HL-60 (cell line): ENCODE results near the gene ZNF593.

Experiments
- DNase-seq, 2 experiments: peaks; one replicate each; pipeline ENCODE4 v3.0.0-alpha.2; 2010 to 2020; ENCODE audit warnings: low read depth in 1 of 2, low spot score in 1 of 2
- H3K27ac ChIP-seq: fragments of 250-450 bp; sonication (Bioruptor Pico); replicated peaks from 2 replicates; pipeline ENCODE4 v1.5.1; 2020; ENCODE audit warnings: mild to moderate bottlenecking, moderate library complexity
- H3K27me3 ChIP-seq: fragments of 250-450 bp; sonication (Bioruptor Pico); 2 replicates; pipeline ENCODE4 v1.5.1; 2021; ENCODE audit warnings: mild to moderate bottlenecking, moderate library complexity; ENCODE audit not compliant: insufficient read depth, poor library complexity, severe bottlenecking
- H3K4me3 ChIP-seq: replicated peaks from 2 replicates; pipeline ENCODE4 v1.5.1; 2011; ENCODE audit warnings: mild to moderate bottlenecking, control low read depth, low read length; ENCODE audit not compliant: insufficient read depth
- CTCF ChIP-seq: IDR thresholded peaks from one replicate; pipeline ENCODE4 v1.5.1; 2011; ENCODE audit warnings: low read length, control low read depth, inconsistent platforms; ENCODE audit not compliant: insufficient read depth
- GABPA ChIP-seq: IDR thresholded peaks from 2 replicates; pipeline ENCODE4 v1.6.1; 2012; ENCODE audit warnings: low read depth
- POLR2AphosphoS5 ChIP-seq: IDR thresholded peaks from 2 replicates; pipeline ENCODE4 v1.6.1; 2012; ENCODE audit warnings: low read depth
- SPI1 ChIP-seq: IDR thresholded peaks from 2 replicates; pipeline ENCODE4 v1.6.1; 2012; ENCODE audit warnings: low read depth, mild to moderate bottlenecking, borderline replicate concordance
- TF ChIP-seq, protein P1 (sequence below): IDR thresholded peaks from 2 replicates; pipeline ENCODE4 v1.6.1; 2012; ENCODE audit warnings: low read depth; ENCODE audit not compliant: insufficient replicate concordance

ZNF593 gene

DNA sequence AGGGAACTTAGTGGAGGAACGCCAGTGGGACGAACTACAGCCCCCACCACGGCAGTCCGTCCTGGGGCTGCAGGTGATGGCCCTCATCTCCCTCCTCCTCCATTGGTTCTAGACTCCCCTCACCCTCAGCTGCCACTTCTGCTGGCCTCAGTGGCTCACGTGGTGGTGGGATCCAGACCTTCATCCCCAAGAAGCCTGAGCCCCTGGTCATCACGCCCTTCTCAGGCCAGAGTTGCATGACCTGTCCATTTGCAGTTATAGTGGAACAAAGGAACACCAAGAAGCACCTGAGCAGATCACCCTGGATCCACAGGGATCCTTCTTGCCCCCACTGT is 23.8 kb upstream of the ZNF593 start:
- TF ChIP-seq GABPA (no peak), SPI1 (no peak), CTCF (no peak), POLR2AphosphoS5 (no peak)
- TF ChIP-seq, protein P1, sequence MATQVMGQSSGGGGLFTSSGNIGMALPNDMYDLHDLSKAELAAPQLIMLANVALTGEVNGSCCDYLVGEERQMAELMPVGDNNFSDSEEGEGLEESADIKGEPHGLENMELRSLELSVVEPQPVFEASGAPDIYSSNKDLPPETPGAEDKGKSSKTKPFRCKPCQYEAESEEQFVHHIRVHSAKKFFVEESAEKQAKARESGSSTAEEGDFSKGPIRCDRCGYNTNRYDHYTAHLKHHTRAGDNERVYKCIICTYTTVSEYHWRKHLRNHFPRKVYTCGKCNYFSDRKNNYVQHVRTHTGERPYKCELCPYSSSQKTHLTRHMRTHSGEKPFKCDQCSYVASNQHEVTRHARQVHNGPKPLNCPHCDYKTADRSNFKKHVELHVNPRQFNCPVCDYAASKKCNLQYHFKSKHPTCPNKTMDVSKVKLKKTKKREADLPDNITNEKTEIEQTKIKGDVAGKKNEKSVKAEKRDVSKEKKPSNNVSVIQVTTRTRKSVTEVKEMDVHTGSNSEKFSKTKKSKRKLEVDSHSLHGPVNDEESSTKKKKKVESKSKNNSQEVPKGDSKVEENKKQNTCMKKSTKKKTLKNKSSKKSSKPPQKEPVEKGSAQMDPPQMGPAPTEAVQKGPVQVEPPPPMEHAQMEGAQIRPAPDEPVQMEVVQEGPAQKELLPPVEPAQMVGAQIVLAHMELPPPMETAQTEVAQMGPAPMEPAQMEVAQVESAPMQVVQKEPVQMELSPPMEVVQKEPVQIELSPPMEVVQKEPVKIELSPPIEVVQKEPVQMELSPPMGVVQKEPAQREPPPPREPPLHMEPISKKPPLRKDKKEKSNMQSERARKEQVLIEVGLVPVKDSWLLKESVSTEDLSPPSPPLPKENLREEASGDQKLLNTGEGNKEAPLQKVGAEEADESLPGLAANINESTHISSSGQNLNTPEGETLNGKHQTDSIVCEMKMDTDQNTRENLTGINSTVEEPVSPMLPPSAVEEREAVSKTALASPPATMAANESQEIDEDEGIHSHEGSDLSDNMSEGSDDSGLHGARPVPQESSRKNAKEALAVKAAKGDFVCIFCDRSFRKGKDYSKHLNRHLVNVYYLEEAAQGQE, result no peak
- no peaks in the 10 kb centered on the region for H3K27me3 ChIP-seq
- DNase-seq, result no peak

DNA sequence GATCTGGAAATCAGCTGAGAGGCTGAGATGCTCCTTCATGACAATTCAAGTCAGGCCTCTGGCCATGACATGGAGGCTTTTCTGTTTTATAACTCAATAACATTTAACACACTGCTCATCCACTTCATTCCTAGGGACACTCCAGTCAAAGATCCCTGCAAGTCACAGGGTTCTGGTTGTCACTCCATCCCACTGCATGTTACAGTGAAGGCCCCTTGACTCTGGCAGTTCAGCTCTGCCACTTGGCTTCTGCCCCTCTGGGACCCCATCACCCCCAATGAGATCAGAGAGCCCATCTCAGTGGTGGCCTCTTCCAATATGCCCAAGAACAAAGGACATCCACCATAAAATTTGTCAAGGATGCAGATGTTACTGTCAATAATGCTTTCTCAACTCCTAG is 20.8 kb upstream of the ZNF593 start:
- Histone ChIP-seq H3K27ac (no peak overlapping the region), H3K4me3 (no peak overlapping the region), H3K27me3 (no peaks in the 10 kb centered on the region)
- TF ChIP-seq CTCF (no peak), SPI1 (no peak), POLR2AphosphoS5 (no peak), GABPA (no peak)
- TF ChIP-seq, protein P1, result no peak
- DNase-seq, result no peak

More for the DNA sequence above, 23.8 kb upstream of the ZNF593 start:
- H3K4me3 ChIP-seq, result no peak overlapping the region
- no peak overlapping the region for H3K27ac ChIP-seq

DNA sequence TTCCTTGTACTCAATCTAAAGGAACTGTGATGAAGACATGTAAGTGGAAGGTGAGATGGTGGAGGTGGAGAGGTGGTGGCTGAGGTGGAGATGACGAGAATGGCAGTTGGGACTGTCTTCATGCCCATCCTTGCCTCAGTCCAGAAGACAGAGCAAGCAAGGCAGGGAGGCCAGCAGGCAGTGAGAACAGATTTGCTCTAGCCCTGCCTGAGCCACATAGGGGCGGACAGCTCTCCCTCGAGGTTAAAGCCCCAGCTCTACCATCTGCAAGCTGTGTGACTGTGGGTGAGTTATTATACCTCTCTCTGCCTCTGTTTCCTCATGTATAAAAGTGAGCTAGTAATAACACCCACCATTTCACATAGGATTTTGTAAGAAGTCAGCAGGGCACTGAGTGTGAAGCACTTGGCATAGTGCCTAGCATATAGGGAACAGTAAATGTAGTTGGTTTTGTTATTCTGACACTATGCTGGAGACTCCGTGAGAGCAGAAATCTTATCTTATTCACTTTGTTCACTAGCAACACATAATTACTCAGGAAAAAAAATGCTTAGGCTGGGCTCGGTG is 15.7 kb upstream of the ZNF593 start:
- Histone ChIP-seq H3K27ac (no peak overlapping the region), H3K27me3 (peaks cover 4% of the 10 kb centered on the region), H3K4me3 (no peak overlapping the region)
- no peak for DNase-seq
- TF ChIP-seq SPI1 (no peak), POLR2AphosphoS5 (no peak), CTCF (no peak), GABPA (no peak)
- TF ChIP-seq, protein P1, result no peak
